Omental fat pad (tissue), 4 donors: ENCODE results near the gene KLRC4. TPM values are rescaled to one million over a fixed set of nuclear protein-coding genes. Genes with fewer than 3 reads are reported as not detected.
"Not testable (repeated sequence)": the region's sequence is repeated elsewhere in the genome, so short reads cannot be mapped to it uniquely, and the experiment has no call there.

Source experiments
- ATAC-seq: fragments of 150-250 bp; one replicate; pipeline ENCODE4 v1.9.1; 2016; ENCODE audit warnings: mild to moderate bottlenecking, moderate library complexity; ENCODE audit not compliant: low FRiP score
- DNase-seq: peaks from one replicate; pipeline ENCODE4 v3.0.0-alpha.2; 2019; ENCODE audit warnings: low spot score
- CTCF ChIP-seq, 3 donors: fragments of 450-650 bp; IDR thresholded peaks; one replicate each; pipeline ENCODE4 v1.5.1; 2016 to 2017; ENCODE audit warnings: antibody characterized with exemption in 3 of 3, mild to moderate bottlenecking in 3 of 3, moderate library complexity in 2 of 3
- total RNA-seq, 4 donors: library from RNA; depleted of rRNA; stranded (reverse); fragments of >200 nt; gene quantifications; one replicate each; pipeline ENCODE4 v1.1.0, GENCODE V29; 2016

Gene KLRC4
- under 1 TPM in 2 of 4 donors, not detected in 2; 0.63 to 0.96 TPM for total RNA-seq

GRCh38 chr12:10409392-10409791 lies at the start of gene KLRC4:
KLRC4 (minus strand) TSS chr12:10409757; CDS start chr12:10409575, 182 bp downstream.
- ATAC-seq: no peak
- DNase-seq: no peak
- no peak for TF ChIP-seq CTCF (IDR thresholded peaks at IDR 0.05)

- TF ChIP-seq CTCF (IDR thresholded peaks at IDR 0.05): no peak
- DNase-seq (no peak), ATAC-seq (no peak)
Measured at GRCh38 chr12:10457760-10458159, 48.2 kb upstream of the KLRC4 start.

- TF ChIP-seq CTCF (IDR thresholded peaks at IDR 0.05): no peak
- no peak for ATAC-seq
- DNase-seq: no peak
Measured at GRCh38 chr12:10456856-10457255, 47.3 kb upstream of the KLRC4 start.

- ATAC-seq: no peak
- TF ChIP-seq CTCF (IDR thresholded peaks at IDR 0.05): no peak
- no peak for DNase-seq
Measured at GRCh38 chr12:10455766-10456165, 46.2 kb upstream of the KLRC4 start.

GRCh38 chr12:10454531-10454930 lies 45.0 kb upstream of the KLRC4 start:
- TF ChIP-seq CTCF (IDR thresholded peaks at IDR 0.05): no peak

GRCh38 chr12:10453156-10453555 lies 43.6 kb upstream of the KLRC4 start, which contains the start of gene KLRC1:
KLRC1 (minus strand) TSS chr12:10453377; CDS start chr12:10451156, 2,221 bp downstream.
- no peak for ATAC-seq
- DNase-seq: no peak
- TF ChIP-seq CTCF (IDR thresholded peaks at IDR 0.05): no peak

More at GRCh38 chr12:10454531-10454930, 45.0 kb upstream of the KLRC4 start:
- no peak for ATAC-seq
- no peak for DNase-seq

GRCh38 chr12:10448236-10448635 lies 38.7 kb upstream of the KLRC4 start:
- ATAC-seq (no peak), DNase-seq (no peak)
- TF ChIP-seq CTCF (IDR thresholded peaks at IDR 0.05): no peak

GRCh38 chr12:10446052-10446451 lies 36.5 kb upstream of the KLRC4 start:
- ATAC-seq, DNase-seq: not testable (repeated sequence)

GRCh38 chr12:10441144-10441543 lies 31.6 kb upstream of the KLRC4 start:
- ATAC-seq, DNase-seq: not testable (repeated sequence)

- not testable (repeated sequence) for ATAC-seq, DNase-seq
Measured at GRCh38 chr12:10439608-10440274, 30.2 kb upstream of the KLRC4 start.

GRCh38 chr12:10437601-10438000 lies 28.0 kb upstream of the KLRC4 start:
- not testable (repeated sequence) for DNase-seq, ATAC-seq
